Common myeloid progenitor, CD34-positive (primary cell): Measurements from ENCODE around the gene SPRR2G.

Experiments used
- CTCF ChIA-PET: fragments of 350-600 bp; sonication (Branson Sonifier 250); formaldehyde crosslinking; loops from one replicate; lab custom pipeline; 2021; ENCODE audit warnings: antibody characterized with exemption; lab: Charles Lee
- POLR2A ChIA-PET: fragments of 350-600 bp; sonication (Branson Sonifier 250); formaldehyde crosslinking; loops from one replicate; lab custom pipeline; 2021; ENCODE audit warnings: antibody characterized with exemption; lab: Charles Lee
- DNase-seq, 3 donors: peaks; one replicate each; pipeline versions ENCODE4 v3.0.0 to v3.0.0-alpha.2; 2013
- H3K27ac ChIP-seq, 2 experiments: 1 replicate in 1 of 2; 2 replicates in 1 of 2; pipeline ENCODE4 v1.7.0; 2013; ENCODE audit warnings: inconsistent platforms in 2 of 2, low read length in 2 of 2, mild to moderate bottlenecking in 2 of 2, low read depth in 1 of 2, moderate library complexity in 1 of 2; ENCODE audit not compliant: severe bottlenecking in 2 of 2, insufficient read depth in 1 of 2, poor library complexity in 1 of 2
- H3K27me3 ChIP-seq, 5 experiments: replicated peaks in 2 of 5; 1 replicate in 3 of 5; 2 replicates in 2 of 5; pipeline versions ENCODE4 v1.6.1 to v1.7.0; 2013; ENCODE audit warnings: low read length in 4 of 5, mild to moderate bottlenecking in 2 of 5, moderate library complexity in 2 of 5, inconsistent platforms in 1 of 5; ENCODE audit not compliant: insufficient read depth in 5 of 5, control insufficient read depth in 4 of 5
- H3K36me3 ChIP-seq, 4 experiments: 1 replicate in 2 of 4; 2 replicates in 2 of 4; pipeline versions ENCODE4 v1.6.1 to v1.7.0; 2013; ENCODE audit warnings: low read length in 3 of 4, control low read depth in 1 of 4, mild to moderate bottlenecking in 1 of 4; ENCODE audit not compliant: control insufficient read depth in 4 of 4, insufficient read depth in 4 of 4
- H3K4me1 ChIP-seq, 4 experiments: 1 replicate in 3 of 4; 2 replicates in 1 of 4; pipeline versions ENCODE4 v1.6.1 to v1.7.1; 2013; ENCODE audit warnings: low read length in 3 of 4, mild to moderate bottlenecking in 3 of 4, control low read depth in 1 of 4, inconsistent platforms in 1 of 4, moderate library complexity in 1 of 4; ENCODE audit not compliant: control insufficient read depth in 4 of 4, insufficient read depth in 4 of 4; ENCODE audit errors: control extremely low read depth in 1 of 4
- H3K4me3 ChIP-seq, 7 experiments: 1 replicate in 4 of 7; 2 replicates in 3 of 7; pipeline versions ENCODE4 v1.5.1 to v1.7.0; 2013; ENCODE audit warnings: mild to moderate bottlenecking in 7 of 7, low read length in 6 of 7, moderate library complexity in 6 of 7, inconsistent platforms in 2 of 7, low read depth in 2 of 7, control low read depth in 1 of 7; ENCODE audit not compliant: insufficient read depth in 4 of 7, control insufficient read depth in 1 of 7; ENCODE audit errors: extremely low read depth in 1 of 7
- H3K9me3 ChIP-seq, 5 experiments: 1 replicate in 4 of 5; 2 replicates in 1 of 5; pipeline versions ENCODE4 v1.6.1 to v1.7.1; 2013; ENCODE audit warnings: low read length in 4 of 5, mild to moderate bottlenecking in 2 of 5, inconsistent platforms in 1 of 5, low read depth in 1 of 5, moderate library complexity in 1 of 5; ENCODE audit not compliant: control insufficient read depth in 4 of 5, insufficient read depth in 2 of 5; ENCODE audit errors: control extremely low read depth in 1 of 5
- WGBS: methylation state at CpG from one replicate; pipeline ENCODE4 v1.1.5; 2013; ENCODE audit not compliant: insufficient coverage; 5-methylcytosine and 5-hydroxymethylcytosine counted together

SPRR2G gene

GRCh38 chr1:153178922-153179321 lies 28.2 kb upstream of the SPRR2G start:
- no peak overlapping the region for H3K4me3 ChIP-seq
- no peaks in the 10 kb centered on the region for H3K4me1 ChIP-seq
- CTCF ChIA-PET = no interaction called here
- no peaks in the 10 kb centered on the region for H3K9me3 ChIP-seq
- DNase-seq = no peak
- H3K36me3 ChIP-seq = no peaks in the 10 kb centered on the region
- H3K27ac ChIP-seq = no peak overlapping the region
- POLR2A ChIA-PET = no interaction called here
- peaks cover 3 to 35% (median 6%) of the 10 kb centered on the region in 5 experiments for H3K27me3 ChIP-seq

GRCh38 chr1:153174624-153175023 lies 23.9 kb upstream of the SPRR2G start:
- no peak for DNase-seq
- Histone ChIP-seq H3K27ac (no peak overlapping the region), H3K36me3 (no peaks in the 10 kb centered on the region), H3K9me3 (peaks cover 0 to 2% (median 0%) of the 10 kb centered on the region in 5 experiments), H3K4me1 (no peaks in the 10 kb centered on the region), H3K27me3 (peaks cover 3 to 24% (median 3%) of the 10 kb centered on the region in 5 experiments), H3K4me3 (no peak overlapping the region)
- CTCF ChIA-PET = no interaction called here
- POLR2A ChIA-PET = no interaction called here

DNA sequence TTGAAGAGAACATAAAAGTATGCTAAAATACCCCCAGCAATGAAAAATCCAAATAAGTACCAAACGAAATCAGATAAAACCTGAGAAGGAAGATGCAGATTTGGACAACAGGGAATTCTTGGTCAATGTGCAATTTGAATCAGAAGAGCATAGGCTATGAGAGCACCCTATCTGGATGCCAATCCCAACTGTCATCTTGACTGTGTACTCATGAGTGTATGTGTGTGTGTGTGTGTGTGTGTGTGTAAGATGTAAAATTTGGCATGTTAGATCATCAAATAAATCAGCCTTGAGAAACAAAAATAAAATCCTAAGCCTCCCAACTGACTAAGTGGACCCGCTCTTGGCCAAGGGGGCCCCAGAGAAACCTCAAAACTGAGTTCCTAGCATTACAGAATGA lies 18.0 kb upstream of the SPRR2G start:
- H3K36me3 ChIP-seq = no peaks in the 10 kb centered on the region
- H3K27ac ChIP-seq = no peak overlapping the region
- CTCF ChIA-PET = no interaction called here
- H3K9me3 ChIP-seq = peaks cover 0 to 2% (median 0%) of the 10 kb centered on the region in 5 experiments
- no peak overlapping the region for H3K4me3 ChIP-seq
- POLR2A ChIA-PET = no interaction called here
- peaks cover 0 to 23% (median 6%) of the 10 kb centered on the region in 5 experiments for H3K27me3 ChIP-seq
- DNase-seq = no peak
- H3K4me1 ChIP-seq = no peaks in the 10 kb centered on the region
- WGBS = 100% methylated on average over 1 of the region's 2 CpGs

GRCh38 chr1:153155541-153155940 lies 4.9 kb upstream of the SPRR2G start:
- H3K4me3 ChIP-seq = no peak overlapping the region
- ChIA-PET CTCF (interaction anchor here (0.9 kb wide), 1 partner anchor 37 kb away, joined by 3 read pairs; no protein-coding TSS in a partner anchor), POLR2A (no interaction called here)
- DNase-seq = no peak
- H3K9me3 ChIP-seq = peaks cover 0 to 15% (median 7%) of the 10 kb centered on the region in 5 experiments
- H3K27ac ChIP-seq = no peak overlapping the region
- H3K36me3 ChIP-seq = no peaks in the 10 kb centered on the region
- 80% methylated on average over 1 of the region's 2 CpGs for WGBS
- peaks cover 0 to 6% (median 0%) of the 10 kb centered on the region in 5 experiments for H3K27me3 ChIP-seq
- no peaks in the 10 kb centered on the region for H3K4me1 ChIP-seq

- Histone ChIP-seq H3K27me3 (peaks cover under 1 to 11% (median 3%) of the 10 kb centered on the region in 5 experiments), H3K9me3 (no peaks in the 10 kb centered on the region), H3K4me1 (no peaks in the 10 kb centered on the region), H3K36me3 (no peaks in the 10 kb centered on the region), H3K4me3 (no peak overlapping the region), H3K27ac (no peak overlapping the region)
- no peak for DNase-seq
- 63% methylated on average over 1 of the region's 3 CpGs for WGBS
- POLR2A ChIA-PET = no interaction called here
- CTCF ChIA-PET = interaction anchor here (1.2 kb wide), 1 partner anchor 268 kb away, joined by 3 read pairs; no protein-coding TSS in a partner anchor
These were observed 1.8 kb upstream of the SPRR2G start for GRCh38 chr1:153152481-153152880.

DNA sequence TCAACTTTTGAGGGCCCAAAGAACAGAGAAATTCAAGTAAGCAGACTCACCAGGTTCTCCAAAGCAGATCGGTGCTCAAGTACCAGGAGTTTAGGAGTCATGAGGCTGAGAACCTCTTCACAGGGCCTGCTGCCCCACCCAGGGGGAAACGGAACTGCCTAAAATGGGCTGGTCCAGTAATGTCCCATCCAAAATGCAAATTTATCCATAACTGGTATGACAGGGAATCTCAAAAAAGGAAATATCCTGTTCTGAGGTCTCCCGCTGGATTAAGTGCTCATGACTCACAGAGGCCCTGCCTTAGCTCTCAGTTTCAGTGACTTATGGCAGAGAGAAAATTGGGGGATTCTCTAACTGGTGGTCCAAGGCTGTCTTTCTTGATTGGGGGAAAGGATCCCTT lies 9.3 kb downstream of the SPRR2G start:
- CTCF ChIA-PET = no interaction called here
- H3K4me1 ChIP-seq = no peaks in the 10 kb centered on the region
- H3K4me3 ChIP-seq = no peak overlapping the region
- no peaks in the 10 kb centered on the region for H3K36me3 ChIP-seq
- peaks cover 0 to 15% (median 3%) of the 10 kb centered on the region in 5 experiments for H3K27me3 ChIP-seq
- POLR2A ChIA-PET = no interaction called here
- no peak overlapping the region for H3K27ac ChIP-seq
- WGBS = 88% methylated on average over 2 of the region's 3 CpGs
- H3K9me3 ChIP-seq = peaks cover 0 to 1% (median 0%) of the 10 kb centered on the region in 5 experiments
- DNase-seq = no peak

- no peaks in the 10 kb centered on the region for H3K36me3 ChIP-seq
- H3K4me1 ChIP-seq = no peaks in the 10 kb centered on the region
- peaks cover 0 to 10% (median 0%) of the 10 kb centered on the region in 5 experiments for H3K27me3 ChIP-seq
- H3K27ac ChIP-seq = no peak overlapping the region
- H3K4me3 ChIP-seq = no peak overlapping the region
- ChIA-PET POLR2A (no interaction called here), CTCF (no interaction called here)
- 60% methylated on average over 3 of the region's 3 CpGs for WGBS
- no peak for DNase-seq
- peaks cover 0 to 1% (median 0%) of the 10 kb centered on the region in 5 experiments for H3K9me3 ChIP-seq
These were observed 10.2 kb downstream of the SPRR2G start for GRCh38 chr1:153140484-153140883.
